PC-3 (cell line): ENCODE measurements around the gene TAF3. TPM values are rescaled to one million over a fixed set of nuclear protein-coding genes. Genes with fewer than 3 reads are reported as not detected.

Experiments
- ATAC-seq: fragments of 200-7000 bp; cut with Tn5 transposase; 2 replicates; pipeline ENCODE4 v1.9.1; 2020; ENCODE audit warnings: mild to moderate bottlenecking, moderate library complexity
- BruUV-seq: library from RNA; stranded (reverse); fragments of 400-500 nt; replicated peaks from 2 replicates; lab custom pipeline; 2021; lab: Mats Ljungman, UMichigan
- CTCF ChIA-PET: fragments of 300-600 bp; sonication (Branson Sonifier 250); formaldehyde crosslinking; loops from one replicate; lab custom pipeline; 2022; ENCODE audit warnings: antibody characterized with exemption; lab: Charles Lee
- POLR2A ChIA-PET: fragments of 300-600 bp; sonication (Branson Sonifier 250); formaldehyde crosslinking; loops from one replicate; lab custom pipeline; 2022; ENCODE audit warnings: antibody characterized with exemption; ENCODE audit not compliant: unreplicated experiment; lab: Charles Lee
- DNase-seq: peaks from one replicate; pipeline ENCODE4 v3.0.0-alpha.2; 2015
- H2AFZ ChIP-seq: fragments of 300-600 bp; sonication (generic); 2 replicates; pipeline ENCODE4 v1.6.0; 2016; ENCODE audit warnings: antibody characterized with exemption, low read length
- H3F3A ChIP-seq: fragments of 300-600 bp; sonication (generic); one replicate; pipeline ENCODE4 v1.6.0; 2017; ENCODE audit warnings: antibody characterized with exemption, low read length, control low read depth, mild to moderate bottlenecking; ENCODE audit not compliant: unreplicated experiment
- H3K27ac ChIP-seq: fragments of 300-600 bp; sonication (generic); 2 replicates; pipeline ENCODE4 v1.5.1; 2016; ENCODE audit warnings: mild to moderate bottlenecking, low read length
- H3K27me3 ChIP-seq: fragments of 300-600 bp; sonication (generic); 2 replicates; pipeline ENCODE4 v1.6.1; 2016; ENCODE audit warnings: low read length, mixed read lengths
- H3K36me3 ChIP-seq: fragments of 300-600 bp; sonication (generic); 2 replicates; pipeline ENCODE4 v1.6.1; 2016; ENCODE audit warnings: low read depth, mixed run types, low read length, mixed read lengths
- H3K4me1 ChIP-seq: fragments of 300-600 bp; sonication (generic); 2 replicates; pipeline ENCODE4 v1.5.1; 2016; ENCODE audit warnings: low read length; ENCODE audit not compliant: insufficient read depth
- H3K4me2 ChIP-seq: fragments of 300-600 bp; sonication (generic); 2 replicates; pipeline ENCODE4 v1.6.0; 2016; ENCODE audit warnings: low read length
- H3K4me3 ChIP-seq: fragments of 300-600 bp; sonication (generic); 2 replicates; pipeline ENCODE4 v1.5.1; 2016; ENCODE audit warnings: mild to moderate bottlenecking, low read length, mixed read lengths
- H3K79me2 ChIP-seq: fragments of 300-600 bp; sonication (generic); 2 replicates; pipeline ENCODE4 v1.6.1; 2017; ENCODE audit warnings: low read length, mixed read lengths
- H3K9ac ChIP-seq: fragments of 300-600 bp; sonication (generic); 2 replicates; pipeline ENCODE4 v1.6.0; 2016; ENCODE audit warnings: mild to moderate bottlenecking, low read length
- H3K9me2 ChIP-seq: fragments of 300-600 bp; sonication (generic); replicated peaks from 2 replicates; pipeline ENCODE4 v1.6.1; 2016; ENCODE audit warnings: mixed run types, low read length, mixed read lengths
- H3K9me3 ChIP-seq: fragments of 300-600 bp; sonication (generic); 2 replicates; pipeline ENCODE4 v1.6.1; 2016; ENCODE audit warnings: low read length, mixed read lengths
- H4K20me1 ChIP-seq: fragments of 300-600 bp; sonication (generic); 2 replicates; pipeline ENCODE4 v1.6.1; 2016; ENCODE audit warnings: low read length, mixed read lengths
- EZH2 ChIP-seq: fragments of 300-600 bp; sonication (generic); IDR thresholded peaks from one replicate; pipeline ENCODE4 v1.6.1; 2017; ENCODE audit warnings: antibody characterized with exemption, mild to moderate bottlenecking, low read length; ENCODE audit not compliant: unreplicated experiment
- EZH2phosphoT487 ChIP-seq: fragments of 300-600 bp; sonication (generic); IDR thresholded peaks from 2 replicates; pipeline ENCODE4 v1.6.1; 2018; ENCODE audit warnings: mild to moderate bottlenecking, antibody characterized with exemption, low read length, borderline replicate concordance
- intact Hi-C: fragments of 100-400 bp; cut with micrococcal nuclease; formaldehyde crosslinking; loops from 2 replicates; pipeline ENCODE4 v1.9.0; 2023
- total RNA-seq: library from RNA; depleted of rRNA; stranded (reverse); fragments of >200 nt; gene quantifications from 2 replicates; pipeline ENCODE4 v1.2.3, GENCODE V29; 2014
- TF ChIP-seq, protein P1 (sequence below): fragments of 300-600 bp; sonication (generic); conservative IDR thresholded peaks from 2 replicates; pipeline ENCODE4 v1.5.1; 2017; ENCODE audit warnings: antibody characterized with exemption, low read depth, mild to moderate bottlenecking, low read length

The TAF3 gene
- total RNA-seq, 1 experiment from 2014 or later = 2.0 TPM

GRCh38 chr10:8056378-8056777 is 238.1 kb downstream of the TAF3 start:
- no peak overlapping the region for H2AFZ ChIP-seq
- peak overlapping the region; percentile 48 for H3K4me2 ChIP-seq
- no peak overlapping the region for H3K27ac ChIP-seq
- H3K9me3 ChIP-seq = no peaks in the 10 kb centered on the region
- BruUV-seq = no TSS peak
- no peaks in the 10 kb centered on the region for H3F3A ChIP-seq
- H4K20me1 ChIP-seq = no peaks in the 10 kb centered on the region
- DNase-seq (no peak), ATAC-seq (no peak)
- H3K36me3 ChIP-seq = no peaks in the 10 kb centered on the region
- POLR2A ChIA-PET = no interaction called here
- peaks cover 36% of the 10 kb centered on the region for H3K79me2 ChIP-seq
- TF ChIP-seq EZH2phosphoT487 = no peak
- TF ChIP-seq, protein P1, sequence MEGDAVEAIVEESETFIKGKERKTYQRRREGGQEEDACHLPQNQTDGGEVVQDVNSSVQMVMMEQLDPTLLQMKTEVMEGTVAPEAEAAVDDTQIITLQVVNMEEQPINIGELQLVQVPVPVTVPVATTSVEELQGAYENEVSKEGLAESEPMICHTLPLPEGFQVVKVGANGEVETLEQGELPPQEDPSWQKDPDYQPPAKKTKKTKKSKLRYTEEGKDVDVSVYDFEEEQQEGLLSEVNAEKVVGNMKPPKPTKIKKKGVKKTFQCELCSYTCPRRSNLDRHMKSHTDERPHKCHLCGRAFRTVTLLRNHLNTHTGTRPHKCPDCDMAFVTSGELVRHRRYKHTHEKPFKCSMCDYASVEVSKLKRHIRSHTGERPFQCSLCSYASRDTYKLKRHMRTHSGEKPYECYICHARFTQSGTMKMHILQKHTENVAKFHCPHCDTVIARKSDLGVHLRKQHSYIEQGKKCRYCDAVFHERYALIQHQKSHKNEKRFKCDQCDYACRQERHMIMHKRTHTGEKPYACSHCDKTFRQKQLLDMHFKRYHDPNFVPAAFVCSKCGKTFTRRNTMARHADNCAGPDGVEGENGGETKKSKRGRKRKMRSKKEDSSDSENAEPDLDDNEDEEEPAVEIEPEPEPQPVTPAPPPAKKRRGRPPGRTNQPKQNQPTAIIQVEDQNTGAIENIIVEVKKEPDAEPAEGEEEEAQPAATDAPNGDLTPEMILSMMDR = no peak
- TF ChIP-seq EZH2 = no peak
- no peaks in the 10 kb centered on the region for H3K27me3 ChIP-seq
- H3K9ac ChIP-seq = no peak overlapping the region
- peak overlapping the region; percentile 35; the same call in 1 of the 2 replicates for H3K4me3 ChIP-seq
- intact Hi-C loops = loop anchor here (10.0 kb wide), 2 partner anchors 258 to 308 kb away; no protein-coding TSS in a partner anchor
- no peaks in the 10 kb centered on the region for H3K9me2 ChIP-seq
- CTCF ChIA-PET = no interaction called here
- H3K4me1 ChIP-seq = peaks cover 17% of the 10 kb centered on the region

DNA sequence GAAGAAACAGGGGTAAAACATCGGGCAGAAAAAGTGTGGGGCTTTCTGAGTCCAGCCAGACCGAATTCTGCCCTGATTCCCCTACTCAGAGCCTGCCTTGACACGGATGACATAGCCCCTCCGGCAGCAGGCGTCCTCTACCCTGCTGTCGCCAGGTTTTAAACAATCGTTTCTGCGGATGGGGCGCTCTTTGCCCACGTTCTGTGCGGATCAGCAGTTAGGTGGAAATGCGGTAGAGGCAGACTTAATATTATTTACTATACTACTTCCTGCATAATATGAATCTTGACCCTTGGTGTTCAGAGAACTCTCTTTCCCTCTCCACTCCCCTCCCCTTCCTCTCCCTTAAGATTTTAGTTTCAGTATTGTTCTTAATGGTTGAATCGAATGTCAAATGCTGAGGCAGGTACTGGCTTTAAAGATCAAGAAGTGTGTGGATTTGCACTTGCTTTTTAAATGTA is 238.6 kb downstream of the TAF3 start:
- H3K9ac ChIP-seq = no peak overlapping the region
- POLR2A ChIA-PET = no interaction called here

More for the DNA sequence above, 238.6 kb downstream of the TAF3 start:
- H3K36me3 ChIP-seq = no peaks in the 10 kb centered on the region
- BruUV-seq = no TSS peak
- H3K79me2 ChIP-seq = peaks cover 36% of the 10 kb centered on the region
- no peaks in the 10 kb centered on the region for H4K20me1 ChIP-seq
- H3K4me3 ChIP-seq = peak overlapping the region; percentile 35; the same call in 1 of the 2 replicates
- no peak for ATAC-seq
- peaks cover 17% of the 10 kb centered on the region for H3K4me1 ChIP-seq
- H3K9me3 ChIP-seq = no peaks in the 10 kb centered on the region
- no peaks in the 10 kb centered on the region for H3K9me2 ChIP-seq
- no peak overlapping the region for H2AFZ ChIP-seq
- DNase-seq = no peak
- H3K27ac ChIP-seq = no peak overlapping the region
- H3F3A ChIP-seq = no peaks in the 10 kb centered on the region
- H3K27me3 ChIP-seq = no peaks in the 10 kb centered on the region
- no peak for TF ChIP-seq EZH2phosphoT487
- TF ChIP-seq, protein P1 = no peak
- no peak for TF ChIP-seq EZH2
- intact Hi-C loops = loop anchor here (10.0 kb wide), 2 partner anchors 258 to 308 kb away; no protein-coding TSS in a partner anchor
- CTCF ChIA-PET = no interaction called here
- H3K4me2 ChIP-seq = peak overlapping the region; percentile 48
